8988T (cell line): ENCODE data around the gene SCAPER.
"Not testable (repeated sequence)": the region's sequence is repeated elsewhere in the genome, so short reads cannot be mapped to it uniquely, and the experiment has no call there.

Experiments
- DNase-seq: peaks from one replicate; pipeline ENCODE4 v3.0.0; 2011

Gene SCAPER

GRCh38 chr15:76470691-76471090 lies 434.4 kb downstream of the SCAPER start:
- DNase-seq, result no peak

GRCh38 chr15:76468722-76469121 lies 436.4 kb downstream of the SCAPER start:
- no peak for DNase-seq

- no peak for DNase-seq
Observed at GRCh38 chr15:76467136-76467535, 438.0 kb downstream of the SCAPER start.

- no peak for DNase-seq
Observed at GRCh38 chr15:76465728-76466127, 439.4 kb downstream of the SCAPER start.

- DNase-seq, result no peak
Observed at GRCh38 chr15:76464247-76464646, 440.9 kb downstream of the SCAPER start.

- DNase-seq, result no peak
Observed at GRCh38 chr15:76460871-76461270, 444.3 kb downstream of the SCAPER start.

- no peak for DNase-seq
Observed at GRCh38 chr15:76460347-76460746, 444.8 kb downstream of the SCAPER start.

- DNase-seq, result no peak
Observed at GRCh38 chr15:76451540-76451939, 453.6 kb downstream of the SCAPER start.

- no peak for DNase-seq
Observed at GRCh38 chr15:76449455-76449854, 455.7 kb downstream of the SCAPER start.

- DNase-seq, result no peak
Observed at GRCh38 chr15:76448755-76449154, 456.4 kb downstream of the SCAPER start.

- no peak for DNase-seq
Observed at GRCh38 chr15:76447728-76448441, 457.3 kb downstream of the SCAPER start.

- no peak for DNase-seq
Observed at GRCh38 chr15:76440441-76440840, 464.7 kb downstream of the SCAPER start.

- no peak for DNase-seq
Observed at GRCh38 chr15:76439542-76439941, 465.6 kb downstream of the SCAPER start.

- no peak for DNase-seq
Observed at GRCh38 chr15:76433798-76434400, 471.2 kb downstream of the SCAPER start.

- DNase-seq, result not testable (repeated sequence)
Observed at GRCh38 chr15:76433036-76433435, 472.1 kb downstream of the SCAPER start.

- no peak for DNase-seq
Observed at GRCh38 chr15:76432604-76433003, 472.5 kb downstream of the SCAPER start.

- DNase-seq, result peak; percentile 21
Observed at GRCh38 chr15:76431971-76432370, 473.2 kb downstream of the SCAPER start.

- not testable (repeated sequence) for DNase-seq
Observed at GRCh38 chr15:76430711-76431110, 474.4 kb downstream of the SCAPER start.

- DNase-seq, result no peak
Observed at GRCh38 chr15:76429661-76430060, 475.5 kb downstream of the SCAPER start.

GRCh38 chr15:76426941-76427340 lies 478.2 kb downstream of the SCAPER start:
- DNase-seq, result no peak

GRCh38 chr15:76418352-76419140 lies 486.6 kb downstream of the SCAPER start:
- DNase-seq, result no peak

GRCh38 chr15:76401285-76401684 lies 503.9 kb downstream of the SCAPER start:
- no peak for DNase-seq

GRCh38 chr15:76398317-76399104 lies 506.6 kb downstream of the SCAPER start:
- no peak for DNase-seq
